GM12801 (cell line): ENCODE measurements around the gene ARRDC5.

ENCODE experiments used
- CTCF ChIP-seq: IDR thresholded peaks from one replicate; pipeline ENCODE4 v1.5.1; 2011; ENCODE audit warnings: control low read depth; ENCODE audit not compliant: insufficient read length; ENCODE audit errors: extremely low read depth

The ARRDC5 gene

GRCh38 chr19:4867534-4868285 is 35.0 kb downstream of the ARRDC5 start, which contains the start of gene PLIN3:
Gene PLIN3 (minus strand): TSS chr19:4867667. CDS start chr19:4861394, 6,273 bp downstream.
- TF ChIP-seq CTCF: no peak

- TF ChIP-seq CTCF: no peak
These were observed 35.9 kb downstream of the ARRDC5 start for GRCh38 chr19:4866595-4867424.

DNA sequence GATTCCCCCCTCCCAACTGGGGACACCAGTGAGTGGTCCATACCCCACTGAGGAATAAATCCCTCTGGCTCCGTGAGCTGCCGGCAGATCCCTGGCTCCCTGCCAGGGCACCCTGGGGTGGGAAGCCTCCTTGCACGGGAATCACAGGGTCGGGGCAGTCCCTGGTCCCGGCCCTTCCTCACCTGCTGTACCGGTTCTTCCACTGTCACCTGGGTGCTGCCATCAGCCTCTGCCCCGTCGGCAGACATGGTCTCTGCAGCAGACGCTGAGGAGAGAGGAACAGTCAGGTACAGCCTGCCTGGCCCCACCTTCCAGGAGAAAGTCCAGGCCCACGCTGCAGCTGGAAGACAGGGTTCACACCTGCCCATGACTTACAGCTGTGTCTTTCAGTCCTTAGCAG is 41.5 kb downstream of the ARRDC5 start:
- TF ChIP-seq CTCF: no peak

DNA sequence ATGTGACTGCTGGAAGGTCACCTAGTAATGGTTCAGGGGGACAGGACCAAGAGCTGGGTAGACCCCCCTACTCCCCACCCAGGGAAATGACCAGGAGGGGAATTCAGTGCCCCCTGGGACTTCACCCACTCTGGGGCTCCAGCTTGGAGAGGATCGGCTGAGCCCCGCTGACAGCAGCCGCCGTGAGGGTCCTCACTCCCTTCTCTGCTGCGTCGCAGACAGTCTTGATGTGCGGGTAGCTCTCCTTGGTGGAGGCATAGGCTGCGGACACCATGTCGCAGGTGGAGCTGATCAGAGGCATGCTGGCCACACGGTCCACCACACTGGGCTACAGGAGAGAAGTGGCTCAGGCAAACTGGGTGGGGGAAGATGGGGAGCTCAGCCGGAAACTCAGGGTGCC is 43.0 kb downstream of the ARRDC5 start:
- TF ChIP-seq CTCF: no peak

- no peak for TF ChIP-seq CTCF
These were observed 50.2 kb downstream of the ARRDC5 start for GRCh38 chr19:4852484-4852883.

DNA sequence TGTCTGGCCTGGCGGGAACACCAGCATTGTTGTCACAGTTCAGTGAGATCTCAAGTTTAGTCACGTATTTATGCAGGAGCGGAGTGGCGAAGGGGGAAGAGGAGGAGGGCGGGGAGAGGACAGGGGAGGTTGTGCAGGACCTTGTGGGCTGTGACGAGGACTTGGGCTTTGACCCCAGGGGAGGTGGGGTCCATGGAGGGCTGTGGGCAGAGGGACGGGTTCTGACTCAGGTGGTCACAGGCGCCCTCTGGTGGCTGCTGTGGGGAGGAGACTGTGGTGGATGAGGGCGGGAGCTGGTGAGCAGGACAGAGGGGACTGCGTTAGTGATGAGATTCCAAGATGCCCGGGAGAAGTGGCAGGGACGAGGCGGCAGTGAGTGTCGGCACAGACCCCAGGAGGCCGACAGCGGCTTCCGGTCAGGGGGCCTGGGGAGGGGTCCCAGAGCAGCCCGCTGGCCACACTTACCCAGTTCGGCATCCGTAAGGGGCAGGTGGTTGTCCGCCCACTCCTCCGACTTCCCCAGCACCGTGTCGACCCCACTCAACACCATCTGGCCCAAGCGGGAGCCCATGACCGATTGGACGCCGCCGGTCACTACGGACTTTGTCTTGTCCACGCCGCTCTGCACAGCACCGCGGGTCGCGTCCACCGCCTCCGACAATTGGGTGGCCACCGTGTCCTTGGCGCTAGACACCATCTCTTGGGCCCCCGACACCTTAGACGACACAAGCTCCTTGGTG is 51.0 kb downstream of the ARRDC5 start:
- TF ChIP-seq CTCF: no peak

GRCh38 chr19:4849019-4849418 is 53.7 kb downstream of the ARRDC5 start:
- no peak for TF ChIP-seq CTCF
